Neural cell (in vitro differentiated cells): ENCODE measurements around the gene PDAP1. TPM values are rescaled to one million over a fixed set of nuclear protein-coding genes. Genes with fewer than 3 reads are reported as not detected.

Experiments used
- H2AFZ ChIP-seq: fragments of 200-600, 300-800 bp; sonication (generic), shearing (Covaris generic); 2 replicates; pipeline ENCODE4 v1.6.0; 2014; ENCODE audit warnings: low read depth, mild to moderate bottlenecking, antibody characterized with exemption, low read length, moderate library complexity
- H3F3A ChIP-seq: fragments of 200-600 bp; shearing (Covaris generic); 2 replicates; pipeline ENCODE4 v1.6.1; 2016; ENCODE audit warnings: mild to moderate bottlenecking, moderate library complexity, mixed read lengths, antibody characterized with exemption, low read length; ENCODE audit not compliant: insufficient read depth, poor library complexity, severe bottlenecking
- H3K27ac ChIP-seq: fragments of 200-600, 300-800 bp; sonication (generic), shearing (Covaris generic); 2 replicates; pipeline ENCODE4 v1.5.1; 2014; ENCODE audit warnings: mild to moderate bottlenecking, low read length, moderate library complexity
- H3K27me3 ChIP-seq: fragments of 300-800, 200-600 bp; sonication (generic), shearing (Covaris generic); 2 replicates; pipeline ENCODE4 v1.6.0; 2014; ENCODE audit warnings: mild to moderate bottlenecking, low read depth, low read length, moderate library complexity; ENCODE audit not compliant: insufficient read depth
- H3K36me3 ChIP-seq: fragments of 300-800, 200-600 bp; sonication (generic), shearing (Covaris generic); 2 replicates; pipeline ENCODE4 v1.5.1; 2014; ENCODE audit warnings: mild to moderate bottlenecking, antibody characterized with exemption, low read length, moderate library complexity; ENCODE audit not compliant: insufficient read depth
- H3K4me2 ChIP-seq: fragments of 300-800, 200-600 bp; sonication (generic), shearing (Covaris generic); 2 replicates; pipeline ENCODE4 v1.6.0; 2014; ENCODE audit warnings: mild to moderate bottlenecking, low read length
- H3K4me3 ChIP-seq: fragments of 300-800, 200-600 bp; sonication (generic), shearing (Covaris generic); 2 replicates; pipeline ENCODE4 v1.5.1; 2014; ENCODE audit warnings: mild to moderate bottlenecking, low read length, moderate library complexity
- H3K79me2 ChIP-seq: fragments of 200-600 bp; shearing (Covaris generic); replicated peaks from 2 replicates; pipeline ENCODE4 v1.6.0; 2014; ENCODE audit warnings: mild to moderate bottlenecking, low read length, moderate library complexity; ENCODE audit not compliant: insufficient read depth
- H3K9ac ChIP-seq: fragments of 300-800, 200-600 bp; sonication (generic), shearing (Covaris generic); 2 replicates; pipeline ENCODE4 v1.6.1; 2016; ENCODE audit warnings: mild to moderate bottlenecking, low read length, mixed read lengths
- H3K9me2 ChIP-seq: fragments of 200-600 bp; shearing (Covaris generic); 2 replicates; pipeline ENCODE4 v1.6.1; 2016; ENCODE audit warnings: mild to moderate bottlenecking, low read length, mixed read lengths; ENCODE audit not compliant: insufficient read depth
- H3K9me3 ChIP-seq: fragments of 200-600, 300-800 bp; sonication (generic), shearing (Covaris generic); 2 replicates; pipeline ENCODE4 v1.6.1; 2016; ENCODE audit warnings: mild to moderate bottlenecking, mixed run types, low read length, moderate library complexity, mixed read lengths
- H4K20me1 ChIP-seq: fragments of 200-600 bp; shearing (Covaris generic); 2 replicates; pipeline ENCODE4 v1.6.1; 2016; ENCODE audit warnings: mild to moderate bottlenecking, mixed run types; ENCODE audit not compliant: insufficient read depth
- CTCF ChIP-seq: fragments of 450-650 bp; IDR thresholded peaks from 2 replicates; pipeline ENCODE4 v1.5.1; 2014; ENCODE audit warnings: antibody characterized with exemption, mild to moderate bottlenecking, moderate library complexity; ENCODE audit not compliant: poor library complexity, severe bottlenecking
- EP300 ChIP-seq: fragments of 450-650 bp; conservative IDR thresholded peaks from 2 replicates; pipeline ENCODE4 v1.6.1; 2014; ENCODE audit warnings: antibody characterized with exemption, mild to moderate bottlenecking, moderate library complexity; ENCODE audit not compliant: poor library complexity, severe bottlenecking
- EZH2 ChIP-seq: fragments of 200-600, 300-800 bp; shearing (Covaris generic), sonication (generic); IDR thresholded peaks from 2 replicates; pipeline ENCODE4 v1.6.1; 2014; ENCODE audit warnings: antibody characterized with exemption, low read length, borderline replicate concordance, mild to moderate bottlenecking; ENCODE audit not compliant: insufficient read depth, poor library complexity, severe bottlenecking
- MXI1 ChIP-seq: fragments of 450-650 bp; conservative IDR thresholded peaks from 2 replicates; pipeline ENCODE4 v1.6.1; 2014; ENCODE audit warnings: antibody characterized with exemption, mild to moderate bottlenecking; ENCODE audit not compliant: poor library complexity, severe bottlenecking
- POLR2AphosphoS5 ChIP-seq: IDR thresholded peaks from 2 replicates; pipeline ENCODE4 v1.6.1; 2012
- RAD21 ChIP-seq: fragments of 450-650 bp; conservative IDR thresholded peaks from 2 replicates; pipeline ENCODE4 v1.6.1; 2014; ENCODE audit warnings: antibody characterized with exemption, mild to moderate bottlenecking, moderate library complexity
- REST ChIP-seq: IDR thresholded peaks from 2 replicates; pipeline ENCODE4 v1.6.1; 2012; ENCODE audit warnings: borderline replicate concordance
- SMC3 ChIP-seq: fragments of 450-650 bp; conservative IDR thresholded peaks from 2 replicates; pipeline ENCODE4 v1.6.1; 2014; ENCODE audit warnings: antibody characterized with exemption, mild to moderate bottlenecking, moderate library complexity; ENCODE audit not compliant: poor library complexity
- TAF1 ChIP-seq: IDR thresholded peaks from 2 replicates; pipeline ENCODE4 v1.6.1; 2012; ENCODE audit warnings: low read depth
- polyA plus RNA-seq: library from polyadenylated mRNA; depleted of rRNA; stranded (reverse); fragments of >200 nt; gene quantifications from 2 replicates; pipeline ENCODE4 v1.2.3, GENCODE V29; 2014

PDAP1 gene
- polyA plus RNA-seq, 1 donor from 2014 or later = 185 TPM

- no peaks in the 10 kb centered on the region for H4K20me1 ChIP-seq
- no peak overlapping the region for H2AFZ ChIP-seq
- H3K9me2 ChIP-seq = no peaks in the 10 kb centered on the region
- H3K27me3 ChIP-seq = no peaks in the 10 kb centered on the region
- no peaks in the 10 kb centered on the region for H3F3A ChIP-seq
- no peak overlapping the region for H3K27ac ChIP-seq
- no peak overlapping the region for H3K4me3 ChIP-seq
- H3K9ac ChIP-seq = no peak overlapping the region
- no peak overlapping the region for H3K4me2 ChIP-seq
- no peaks in the 10 kb centered on the region for H3K79me2 ChIP-seq
- no peaks in the 10 kb centered on the region for H3K9me3 ChIP-seq
- H3K36me3 ChIP-seq = no peaks in the 10 kb centered on the region
- TF ChIP-seq EZH2 = no peak
- no peak for TF ChIP-seq EP300
- no peak for TF ChIP-seq RAD21
- TF ChIP-seq REST = no peak
- no peak for TF ChIP-seq MXI1
- TF ChIP-seq POLR2AphosphoS5 = no peak
- TF ChIP-seq CTCF = no peak
Observed at GRCh38 chr7:99396418-99397296, 11.7 kb downstream of the PDAP1 start.

- no peaks in the 10 kb centered on the region for H3K79me2 ChIP-seq
- H3K9me3 ChIP-seq = no peaks in the 10 kb centered on the region
- H3K4me3 ChIP-seq = no peak overlapping the region
- no peaks in the 10 kb centered on the region for H3F3A ChIP-seq
- H3K4me2 ChIP-seq = no peak overlapping the region
- TF ChIP-seq EP300 (no peak), REST (no peak), SMC3 (no peak), RAD21 (no peak), TAF1 (no peak), EZH2 (no peak), MXI1 (no peak)
- no peak overlapping the region for H3K27ac ChIP-seq
- no peaks in the 10 kb centered on the region for H3K27me3 ChIP-seq
- H3K9me2 ChIP-seq = no peaks in the 10 kb centered on the region
- H2AFZ ChIP-seq = no peak overlapping the region
- H3K9ac ChIP-seq = no peak overlapping the region
- H3K36me3 ChIP-seq = no peaks in the 10 kb centered on the region
- no peaks in the 10 kb centered on the region for H4K20me1 ChIP-seq
Observed at GRCh38 chr7:99395616-99396327, 12.6 kb downstream of the PDAP1 start.
